Smooth muscle cell (in vitro differentiated cells): ENCODE measurements around the gene SLC12A8. TPM values are rescaled to one million over a fixed set of nuclear protein-coding genes. Genes with fewer than 3 reads are reported as not detected.

ENCODE experiments used
- DNase-seq: peaks from one replicate; lab custom pipeline; 2025; ENCODE audit not compliant: unreplicated experiment; lab: John Stamatoyannopoulos, UW
- H2AFZ ChIP-seq: fragments of 200-600 bp; sonication (generic); 2 replicates; pipeline ENCODE4 v1.6.0; 2016; ENCODE audit warnings: antibody characterized with exemption, low read depth, mild to moderate bottlenecking
- H3F3A ChIP-seq: fragments of 200-600 bp; sonication (generic); 2 replicates; pipeline ENCODE4 v1.6.0; 2017; ENCODE audit warnings: antibody characterized with exemption, low read depth
- H3K27ac ChIP-seq: fragments of 200-600 bp; sonication (generic); 2 replicates; pipeline ENCODE4 v1.5.1; 2016; ENCODE audit warnings: low read depth, mild to moderate bottlenecking
- H3K27me3 ChIP-seq: fragments of 200-600 bp; sonication (generic); 2 replicates; pipeline ENCODE4 v1.6.1; 2016; ENCODE audit warnings: low read depth, mild to moderate bottlenecking
- H3K36me3 ChIP-seq: fragments of 200-600 bp; sonication (generic); 2 replicates; pipeline ENCODE4 v1.5.1; 2016; ENCODE audit warnings: low read depth
- H3K4me1 ChIP-seq: fragments of 200-600 bp; sonication (generic); 2 replicates; pipeline ENCODE4 v1.5.1; 2016; ENCODE audit warnings: low read depth
- H3K4me2 ChIP-seq: fragments of 200-600 bp; sonication (generic); 2 replicates; pipeline ENCODE4 v1.6.0; 2016; ENCODE audit warnings: mild to moderate bottlenecking
- H3K4me3 ChIP-seq: fragments of 200-600 bp; sonication (generic); 2 replicates; pipeline ENCODE4 v1.5.1; 2016; ENCODE audit warnings: mild to moderate bottlenecking
- H3K79me2 ChIP-seq: fragments of 200-600 bp; sonication (generic); 2 replicates; pipeline ENCODE4 v1.6.0; 2016; ENCODE audit warnings: low read depth, mild to moderate bottlenecking
- H3K9ac ChIP-seq: fragments of 200-600 bp; sonication (generic); 2 replicates; pipeline ENCODE4 v1.6.0; 2016; ENCODE audit warnings: low read depth
- H3K9me3 ChIP-seq: fragments of 200-600 bp; sonication (generic); replicated peaks from 2 replicates; pipeline ENCODE4 v1.5.1; 2016; ENCODE audit warnings: low read depth
- H4K20me1 ChIP-seq: fragments of 200-600 bp; sonication (generic); 2 replicates; pipeline ENCODE4 v1.6.0; 2016; ENCODE audit warnings: low read depth
- WGBS: methylation state at CpG from one replicate; pipeline ENCODE4 v1.1.7; 2016; ENCODE audit warnings: low lambda C conversion rate; 5-methylcytosine and 5-hydroxymethylcytosine counted together
- polyA plus RNA-seq: library from polyadenylated mRNA; unstranded; fragments of >200 nt; fragmentation: Nextera tagmentation; extraction: Ambion mirVana; gene quantifications from 2 replicates; pipeline ENCODE4 v1.2.1, GENCODE V29; 2016
- total RNA-seq: library from RNA; depleted of rRNA; stranded (reverse); fragments of >200 nt; gene quantifications from 2 replicates; pipeline ENCODE4 v1.2.3, GENCODE V29; 2014
- TF ChIP-seq, protein P1 (sequence below): fragments of 200-600 bp; sonication (generic); IDR thresholded peaks from 2 replicates; pipeline ENCODE4 v1.5.1; 2017; ENCODE audit warnings: borderline replicate concordance, mild to moderate bottlenecking, antibody characterized with exemption; ENCODE audit not compliant: insufficient read depth, poor library complexity, severe bottlenecking

The SLC12A8 gene
- total and polyA plus RNA-seq, 2 experiments from 2014 or later: 28.5 to 54.3 TPM

DNA sequence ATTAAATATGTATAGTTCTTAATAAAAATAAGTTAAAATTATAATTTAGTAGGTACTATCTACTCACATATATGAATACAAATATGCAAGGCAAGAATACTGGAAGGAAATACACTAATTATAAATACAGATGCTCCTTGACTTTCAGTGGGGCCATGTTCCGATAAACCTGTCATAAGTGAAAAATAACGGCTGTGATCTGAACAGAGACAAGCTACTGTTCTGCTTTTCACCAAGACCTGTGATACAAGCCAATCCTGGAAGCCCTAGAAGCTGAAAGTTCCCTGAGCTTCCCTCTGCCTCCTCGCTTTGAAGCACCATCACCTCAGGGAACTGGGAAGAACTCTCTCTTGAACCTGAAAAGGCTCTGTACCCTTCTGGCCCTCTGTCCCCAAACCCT, 55.4 kb downstream of the SLC12A8 start:
- Histone ChIP-seq H2AFZ (no peak overlapping the region), H3K27me3 (no peaks in the 10 kb centered on the region), H3K4me2 (no peak overlapping the region), H3K36me3 (no peaks in the 10 kb centered on the region), H3K79me2 (no peaks in the 10 kb centered on the region), H3K9me3 (no peaks in the 10 kb centered on the region), H3K27ac (no peak overlapping the region), H4K20me1 (no peaks in the 10 kb centered on the region), H3K9ac (no peak overlapping the region), H3K4me1 (peaks cover 16% of the 10 kb centered on the region), H3K4me3 (no peak overlapping the region), H3F3A (no peaks in the 10 kb centered on the region)
- DNase-seq: no peak
- 94% methylated on average over 3 of the region's 3 CpGs for whole genome bisulfite sequencing
- TF ChIP-seq, protein P1, sequence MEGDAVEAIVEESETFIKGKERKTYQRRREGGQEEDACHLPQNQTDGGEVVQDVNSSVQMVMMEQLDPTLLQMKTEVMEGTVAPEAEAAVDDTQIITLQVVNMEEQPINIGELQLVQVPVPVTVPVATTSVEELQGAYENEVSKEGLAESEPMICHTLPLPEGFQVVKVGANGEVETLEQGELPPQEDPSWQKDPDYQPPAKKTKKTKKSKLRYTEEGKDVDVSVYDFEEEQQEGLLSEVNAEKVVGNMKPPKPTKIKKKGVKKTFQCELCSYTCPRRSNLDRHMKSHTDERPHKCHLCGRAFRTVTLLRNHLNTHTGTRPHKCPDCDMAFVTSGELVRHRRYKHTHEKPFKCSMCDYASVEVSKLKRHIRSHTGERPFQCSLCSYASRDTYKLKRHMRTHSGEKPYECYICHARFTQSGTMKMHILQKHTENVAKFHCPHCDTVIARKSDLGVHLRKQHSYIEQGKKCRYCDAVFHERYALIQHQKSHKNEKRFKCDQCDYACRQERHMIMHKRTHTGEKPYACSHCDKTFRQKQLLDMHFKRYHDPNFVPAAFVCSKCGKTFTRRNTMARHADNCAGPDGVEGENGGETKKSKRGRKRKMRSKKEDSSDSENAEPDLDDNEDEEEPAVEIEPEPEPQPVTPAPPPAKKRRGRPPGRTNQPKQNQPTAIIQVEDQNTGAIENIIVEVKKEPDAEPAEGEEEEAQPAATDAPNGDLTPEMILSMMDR: no peak

DNA sequence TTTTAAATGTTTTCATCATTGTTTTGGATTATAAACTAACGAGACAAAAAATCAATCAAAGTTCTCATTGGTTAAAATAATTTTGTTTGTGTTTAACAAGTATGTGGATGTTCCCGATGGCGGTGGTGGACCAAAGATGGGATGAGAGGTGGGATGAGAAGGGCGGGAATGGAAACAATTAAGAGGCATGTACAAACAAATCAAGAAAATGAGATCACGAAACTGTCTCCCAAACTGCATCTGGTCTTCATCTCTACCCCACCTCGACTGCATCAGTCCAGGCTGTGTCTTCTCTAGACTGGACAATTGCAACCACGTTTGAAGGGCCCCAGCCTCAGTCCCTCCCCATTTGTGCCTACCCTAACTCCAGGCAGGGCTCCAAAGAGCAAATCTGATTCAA, 56.1 kb downstream of the SLC12A8 start:
- Histone ChIP-seq H3K4me3 (no peak overlapping the region), H3K9me3 (no peaks in the 10 kb centered on the region), H3F3A (no peaks in the 10 kb centered on the region), H2AFZ (no peak overlapping the region), H3K36me3 (no peaks in the 10 kb centered on the region), H3K4me2 (no peak overlapping the region), H3K79me2 (no peaks in the 10 kb centered on the region), H4K20me1 (no peaks in the 10 kb centered on the region), H3K27me3 (no peaks in the 10 kb centered on the region), H3K27ac (no peak overlapping the region), H3K4me1 (peaks cover 10% of the 10 kb centered on the region), H3K9ac (no peak overlapping the region)
- 84% methylated on average over 7 of the region's 7 CpGs for WGBS
- DNase-seq: no peak
- TF ChIP-seq, protein P1: no peak

DNA sequence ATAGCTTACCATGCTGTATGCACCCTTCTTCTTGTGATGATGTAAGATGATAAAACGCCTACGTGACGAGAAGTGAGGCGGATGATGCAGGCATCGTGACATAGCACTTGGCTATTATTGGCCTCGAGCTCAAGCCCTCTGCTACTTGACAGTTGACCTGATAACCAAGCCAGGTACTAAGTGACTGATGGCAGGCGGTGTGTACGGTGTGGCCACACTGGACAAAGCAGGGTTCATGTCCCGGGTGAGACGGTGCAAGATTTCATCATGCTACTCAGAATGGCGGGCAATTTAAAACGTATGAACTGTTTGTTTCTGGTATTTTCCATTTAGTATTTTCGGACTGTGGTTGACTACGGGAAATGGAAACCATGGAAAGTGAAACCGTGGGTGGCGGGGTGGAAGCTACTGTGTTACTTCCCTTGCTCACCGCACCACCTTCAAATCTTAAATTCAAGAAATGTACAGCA, 57.7 kb downstream of the SLC12A8 start:
- no peaks in the 10 kb centered on the region for H3K79me2 ChIP-seq
- 96% methylated on average over 17 of the region's 17 CpGs for WGBS
- no peaks in the 10 kb centered on the region for H4K20me1 ChIP-seq
- H3K27me3 ChIP-seq: no peaks in the 10 kb centered on the region
- H3F3A ChIP-seq: no peaks in the 10 kb centered on the region
- no peaks in the 10 kb centered on the region for H3K9me3 ChIP-seq
- no peak overlapping the region for H3K9ac ChIP-seq
- H3K36me3 ChIP-seq: no peaks in the 10 kb centered on the region
- DNase-seq: no peak
- no peak overlapping the region for H3K4me3 ChIP-seq
- TF ChIP-seq, protein P1: no peak
- no peak overlapping the region for H3K4me2 ChIP-seq
- no peak overlapping the region for H2AFZ ChIP-seq
- peaks cover 10% of the 10 kb centered on the region for H3K4me1 ChIP-seq
- no peak overlapping the region for H3K27ac ChIP-seq

DNA sequence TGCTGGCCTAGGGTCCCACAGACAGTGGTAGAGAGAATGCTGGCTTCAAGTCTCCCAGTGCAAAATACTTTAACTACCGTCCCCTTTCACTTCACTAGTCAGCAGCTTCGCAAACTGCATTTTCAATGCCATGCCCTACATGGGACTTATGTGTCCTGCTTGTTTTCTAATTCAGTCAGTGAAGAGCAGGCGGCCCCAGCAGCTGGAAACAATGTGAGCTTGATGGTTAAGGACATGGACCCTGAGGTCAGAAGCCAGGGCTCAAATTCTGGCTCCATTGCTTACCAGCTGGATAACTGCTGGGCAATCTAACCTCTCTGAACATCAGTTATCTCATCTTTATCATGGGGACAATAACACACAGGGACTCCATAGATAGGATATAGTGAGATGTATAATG, 58.4 kb downstream of the SLC12A8 start:
- Histone ChIP-seq H3K27ac (no peak overlapping the region), H3K9me3 (no peaks in the 10 kb centered on the region), H3F3A (no peaks in the 10 kb centered on the region), H3K4me3 (no peak overlapping the region), H3K79me2 (no peaks in the 10 kb centered on the region), H3K9ac (no peak overlapping the region), H3K27me3 (no peaks in the 10 kb centered on the region), H3K36me3 (no peaks in the 10 kb centered on the region), H4K20me1 (no peaks in the 10 kb centered on the region), H2AFZ (no peak overlapping the region), H3K4me1 (peaks cover 14% of the 10 kb centered on the region), H3K4me2 (no peak overlapping the region)
- no peak for DNase-seq
- TF ChIP-seq, protein P1: no peak
- WGBS: 86% methylated on average over 3 of the region's 3 CpGs
